ENCODE results near the gene NFATC2. TPM values are rescaled to one million over a fixed set of nuclear protein-coding genes. Genes with fewer than 3 reads are reported as not detected.
A peak's percentile ranks its signal among the peaks of the same experiment; 100 is the strongest.

NFATC2 gene
- polyA plus RNA-seq, 1 of the 3 experiments (the other 2 are of a cell fraction) = 0.36 TPM

DNA sequence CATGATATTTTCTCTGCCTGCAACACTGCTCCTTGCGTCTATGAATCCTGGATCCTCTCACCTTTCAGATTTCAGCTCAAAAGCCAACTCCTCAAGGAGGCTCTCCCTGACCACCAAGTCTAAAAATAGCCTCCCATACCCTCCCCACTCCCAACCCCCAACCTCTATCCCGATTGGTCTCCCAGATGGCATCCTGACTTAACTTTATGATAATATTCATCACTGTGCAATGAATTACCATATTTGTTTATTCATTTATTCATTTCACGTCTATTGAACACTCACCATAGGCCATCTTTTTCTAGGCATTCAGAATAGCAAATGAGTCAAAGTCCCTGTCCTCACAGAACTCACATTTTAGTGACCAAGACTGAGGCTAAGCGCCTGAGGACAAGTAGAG, 42.6 kb upstream of the NFATC2 start:
- Histone ChIP-seq H3K9ac (no peak overlapping the region), H3K4me1 (ENCODE audit: control insufficient read depth in 1 of 2, insufficient read depth in 2 of 2, low read depth in 1 of 2, low read length in 1 of 2) (peaks cover 0 to 3% of the 10 kb centered on the region in 2 experiments; a peak in 1 of 4 replicates), H3F3A (replicated peaks; ENCODE audit: insufficient read depth) (peaks cover 16% of the 10 kb centered on the region), H3K79me2 (ENCODE audit: insufficient read depth) (no peaks in the 10 kb centered on the region), H4K20me1 (ENCODE audit: insufficient read depth) (no peaks in the 10 kb centered on the region), H3K36me3 (replicated peaks in 1 of 2; ENCODE audit: control insufficient read depth in 1 of 2, insufficient read depth in 2 of 2, low read length in 1 of 2) (no peaks in the 10 kb centered on the region), H2AFZ (ENCODE audit: low read depth) (no peak overlapping the region), H3K27ac (ENCODE audit: low read depth in 2 of 2, low read length in 1 of 2) (peak overlapping the region in 1 of 2 experiments; percentile 85; a peak in 2 of 4 replicates), H3K4me3 (ENCODE audit: low read depth in 2 of 2, low read length in 1 of 2) (no peak overlapping the region), H3K27me3 (ENCODE audit: insufficient read depth) (no peaks in the 10 kb centered on the region), H3K4me2 (no peak overlapping the region), H3K9me2 (no peaks in the 10 kb centered on the region), H3K9me3 (no peaks in the 10 kb centered on the region)
- WGBS (ENCODE audit: low lambda C conversion rate) = 78% methylated on average over 4 of the region's 4 CpGs
- no peak for DNase-seq
- POLR2A ChIA-PET = no interaction called here
- TF ChIP-seq TAF1 (IDR thresholded peaks at IDR 0.05; ENCODE audit: borderline replicate concordance, low read depth, low read length) = no peak
- CTCF ChIA-PET = interaction anchor here (1.3 to 3.1 kb wide), 2 partner anchors 212 to 498 kb away, joined by 4 to 9 read pairs; no protein-coding TSS in a partner anchor

DNA sequence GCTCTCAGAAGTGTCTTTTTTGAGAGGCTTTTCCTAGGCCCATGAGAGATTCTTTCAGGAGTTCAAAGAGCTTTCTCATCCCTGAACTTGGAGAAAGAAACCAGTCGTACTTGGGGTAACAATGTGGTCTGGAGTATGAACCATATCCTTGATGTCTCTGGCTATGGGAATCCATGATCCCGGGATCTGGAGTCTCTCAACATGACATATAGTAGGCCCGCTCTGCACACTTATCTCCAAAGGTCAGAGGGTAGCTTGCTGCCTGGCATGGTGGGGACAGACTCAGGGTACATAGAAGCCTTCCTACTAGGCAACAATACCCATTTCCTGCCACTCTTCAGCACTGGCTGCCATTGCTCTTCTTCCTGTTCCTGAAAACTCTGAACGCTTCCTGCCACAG, 42.2 kb upstream of the NFATC2 start:
- no peak overlapping the region for H3K4me2 ChIP-seq
- H3K4me1 ChIP-seq (ENCODE audit: control insufficient read depth in 1 of 2, insufficient read depth in 2 of 2, low read depth in 1 of 2, low read length in 1 of 2) = peaks cover 0 to 3% of the 10 kb centered on the region in 2 experiments; a peak in 1 of 4 replicates
- H3K27me3 ChIP-seq (ENCODE audit: insufficient read depth) = no peaks in the 10 kb centered on the region
- H3K4me3 ChIP-seq (ENCODE audit: low read depth in 2 of 2, low read length in 1 of 2) = no peak overlapping the region
- ChIA-PET POLR2A (no interaction called here), CTCF (interaction anchor here (1.1 to 3.1 kb wide), 4 partner anchors 10 to 597 kb away, joined by 4 to 9 read pairs (median 5); no protein-coding TSS in a partner anchor)
- no peak overlapping the region for H2AFZ ChIP-seq (ENCODE audit: low read depth)
- no peaks in the 10 kb centered on the region for H3K9me2 ChIP-seq
- H3K79me2 ChIP-seq (ENCODE audit: insufficient read depth) = no peaks in the 10 kb centered on the region
- H3F3A ChIP-seq (replicated peaks; ENCODE audit: insufficient read depth) = peaks cover 16% of the 10 kb centered on the region
- no peak overlapping the region for H3K9ac ChIP-seq
- no peak for DNase-seq
- H4K20me1 ChIP-seq (ENCODE audit: insufficient read depth) = no peaks in the 10 kb centered on the region
- H3K27ac ChIP-seq (ENCODE audit: low read depth in 2 of 2, low read length in 1 of 2) = no peak overlapping the region
- no peaks in the 10 kb centered on the region for H3K36me3 ChIP-seq (replicated peaks in 1 of 2; ENCODE audit: control insufficient read depth in 1 of 2, insufficient read depth in 2 of 2, low read length in 1 of 2)
- WGBS (ENCODE audit: low lambda C conversion rate) = 98% methylated on average over 4 of the region's 4 CpGs
- TF ChIP-seq FOSL2 (IDR thresholded peaks at IDR 0.05; ENCODE audit: borderline replicate concordance, low read depth) = no peak
- TF ChIP-seq EZH2phosphoT487 (IDR thresholded peaks at IDR 0.05; ENCODE audit: borderline replicate concordance, low read depth) = no peak
- TF ChIP-seq, protein P1, sequence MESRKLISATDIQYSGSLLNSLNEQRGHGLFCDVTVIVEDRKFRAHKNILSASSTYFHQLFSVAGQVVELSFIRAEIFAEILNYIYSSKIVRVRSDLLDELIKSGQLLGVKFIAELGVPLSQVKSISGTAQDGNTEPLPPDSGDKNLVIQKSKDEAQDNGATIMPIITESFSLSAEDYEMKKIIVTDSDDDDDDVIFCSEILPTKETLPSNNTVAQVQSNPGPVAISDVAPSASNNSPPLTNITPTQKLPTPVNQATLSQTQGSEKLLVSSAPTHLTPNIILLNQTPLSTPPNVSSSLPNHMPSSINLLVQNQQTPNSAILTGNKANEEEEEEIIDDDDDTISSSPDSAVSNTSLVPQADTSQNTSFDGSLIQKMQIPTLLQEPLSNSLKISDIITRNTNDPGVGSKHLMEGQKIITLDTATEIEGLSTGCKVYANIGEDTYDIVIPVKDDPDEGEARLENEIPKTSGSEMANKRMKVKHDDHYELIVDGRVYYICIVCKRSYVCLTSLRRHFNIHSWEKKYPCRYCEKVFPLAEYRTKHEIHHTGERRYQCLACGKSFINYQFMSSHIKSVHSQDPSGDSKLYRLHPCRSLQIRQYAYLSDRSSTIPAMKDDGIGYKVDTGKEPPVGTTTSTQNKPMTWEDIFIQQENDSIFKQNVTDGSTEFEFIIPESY (IDR thresholded peaks at IDR 0.05; ENCODE audit: borderline replicate concordance, low read depth) = no peak
- TF ChIP-seq NFIC (IDR thresholded peaks at IDR 0.05; ENCODE audit: borderline replicate concordance) = no peak
- TF ChIP-seq IRF3 (IDR thresholded peaks at IDR 0.05; ENCODE audit: low read depth, low read length) = no peak
- TF ChIP-seq CHD2 (IDR thresholded peaks at IDR 0.05; ENCODE audit: low read length, partially characterized antibody) = no peak
- TF ChIP-seq TCF12 (IDR thresholded peaks at IDR 0.05) = no peak
- no peak for TF ChIP-seq MXI1 (IDR thresholded peaks at IDR 0.05; ENCODE audit: low read depth, low read length)
- no peaks in the 10 kb centered on the region for H3K9me3 ChIP-seq
